ENCODE measurements around the gene HOXD11.

HOXD11 gene

GRCh38 chr2:176094349-176094748 lies 12.7 kb upstream of the HOXD11 start:
- no peak for DNase-seq

DNA sequence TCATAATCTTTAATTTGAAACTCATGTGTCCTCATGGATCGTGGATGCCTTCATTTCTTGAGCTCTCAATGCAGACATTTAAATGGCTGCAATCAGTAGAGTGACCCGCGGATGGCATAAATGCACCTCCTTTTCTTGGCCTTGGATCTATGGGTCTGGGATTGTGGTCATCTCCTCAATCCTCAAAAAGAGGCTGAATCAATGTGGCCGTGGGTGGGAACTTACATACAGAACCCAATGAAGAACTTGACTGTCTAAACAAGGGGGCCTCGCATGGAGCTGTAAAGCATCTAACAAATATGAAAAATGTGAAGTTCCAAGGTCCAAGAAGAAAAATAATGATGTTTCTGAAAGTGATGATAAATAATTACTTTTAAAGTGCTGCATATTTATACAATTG lies 11.7 kb upstream of the HOXD11 start:
- no peak for DNase-seq

GRCh38 chr2:176096243-176096985 lies 10.7 kb upstream of the HOXD11 start:
- DNase-seq = no peak

GRCh38 chr2:176096986-176097819 lies 9.9 kb upstream of the HOXD11 start:
- DNase-seq = no peak

- DNase-seq = no peak
Measured at GRCh38 chr2:176097820-176098365, 9.2 kb upstream of the HOXD11 start.

GRCh38 chr2:176098366-176099158 lies 8.5 kb upstream of the HOXD11 start:
- no peak for DNase-seq

DNA sequence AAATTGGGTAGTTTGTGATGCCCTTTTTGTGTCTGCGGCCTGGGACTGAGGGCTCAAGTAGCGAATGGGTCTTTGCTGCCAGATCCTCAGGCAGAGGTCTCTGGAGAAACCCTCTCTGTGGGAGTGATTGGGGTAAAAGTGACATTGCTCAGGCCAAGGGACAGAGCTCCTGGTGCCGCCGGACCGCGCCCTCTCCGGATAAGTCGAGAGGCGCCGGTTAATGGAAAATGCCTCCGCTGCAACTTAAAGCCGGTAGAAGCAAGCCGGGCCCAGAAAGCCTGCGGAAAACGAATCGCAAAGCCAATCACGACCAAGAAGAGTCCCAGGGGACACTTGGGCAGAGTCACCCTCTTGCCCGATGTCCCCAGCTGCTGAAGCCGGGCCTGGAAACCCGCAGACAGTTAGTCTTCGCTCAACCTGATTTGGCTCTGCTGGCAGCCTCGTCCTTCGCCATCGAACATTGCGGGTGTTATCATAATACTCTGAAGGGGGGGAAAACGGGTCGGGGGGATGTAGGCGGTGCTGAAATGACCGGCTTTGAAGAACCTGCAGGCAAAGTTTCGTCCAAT lies 7.8 kb upstream of the HOXD11 start:
- no peak for DNase-seq

GRCh38 chr2:176099728-176100546 lies 7.1 kb upstream of the HOXD11 start, which contains the start of gene HOXD12:
HOXD12 (plus strand) TSS chr2:176099795; CDS start chr2:176099802, 7 bp downstream.
- DNase-seq = no peak

DNA sequence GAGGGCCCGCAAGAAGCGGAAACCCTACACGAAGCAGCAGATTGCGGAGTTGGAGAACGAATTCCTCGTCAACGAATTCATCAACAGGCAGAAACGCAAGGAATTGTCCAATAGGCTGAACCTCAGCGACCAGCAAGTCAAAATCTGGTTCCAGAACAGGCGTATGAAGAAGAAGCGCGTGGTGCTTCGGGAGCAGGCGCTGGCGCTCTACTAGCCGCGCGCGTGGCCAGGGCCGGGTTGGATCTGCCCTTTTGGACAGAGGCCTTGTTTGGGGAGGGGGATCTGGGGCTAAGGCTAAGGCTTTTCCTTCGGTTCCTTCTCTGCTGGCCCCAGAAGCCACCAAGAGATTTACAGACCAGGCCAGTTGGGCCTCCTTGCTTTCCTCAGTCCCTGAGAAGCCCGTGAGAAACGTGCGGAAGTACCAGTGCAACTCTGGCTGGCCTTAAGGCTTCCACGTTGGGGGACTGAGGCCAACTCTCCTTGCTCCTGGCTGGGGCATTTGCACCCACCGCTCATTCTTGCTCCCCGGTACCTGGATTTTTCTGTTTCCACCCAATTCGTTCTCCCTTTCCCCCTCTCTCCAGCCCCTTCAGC lies 6.4 kb upstream of the HOXD11 start:
- DNase-seq = no peak

DNA sequence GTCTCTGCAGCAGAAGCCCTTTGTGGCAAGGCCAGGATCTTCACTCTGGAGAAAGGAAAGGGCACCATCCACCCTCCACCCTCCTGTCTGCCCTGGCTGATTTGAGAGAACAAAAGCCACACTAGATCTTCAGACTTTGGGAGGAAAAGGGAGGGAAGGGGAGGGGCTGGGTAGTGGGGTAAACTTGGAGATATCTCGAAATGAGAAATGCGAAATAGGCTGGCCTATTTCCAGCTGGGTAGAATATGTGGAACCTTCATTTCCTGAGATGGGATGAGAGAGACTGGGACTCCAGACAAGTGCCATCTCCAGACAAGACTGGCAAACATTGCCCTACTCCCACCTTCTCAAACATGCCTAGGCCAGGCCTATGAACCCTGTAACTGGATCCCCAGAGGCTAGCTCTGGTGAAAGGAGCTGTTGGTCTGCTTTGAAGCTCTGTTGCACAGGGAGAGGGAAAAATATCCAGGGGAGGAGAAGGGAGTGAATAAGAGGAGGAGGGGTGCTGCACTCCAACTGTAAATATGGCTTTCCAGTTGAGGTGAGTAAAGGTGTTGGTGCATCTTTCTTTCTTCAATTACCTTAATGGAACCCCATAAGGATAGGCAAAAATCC lies 5.8 kb upstream of the HOXD11 start:
- DNase-seq = no peak

- no peak for DNase-seq
Measured at GRCh38 chr2:176101842-176102241, 5.2 kb upstream of the HOXD11 start.

GRCh38 chr2:176102309-176102866 lies 4.7 kb upstream of the HOXD11 start:
- no peak for DNase-seq

DNA sequence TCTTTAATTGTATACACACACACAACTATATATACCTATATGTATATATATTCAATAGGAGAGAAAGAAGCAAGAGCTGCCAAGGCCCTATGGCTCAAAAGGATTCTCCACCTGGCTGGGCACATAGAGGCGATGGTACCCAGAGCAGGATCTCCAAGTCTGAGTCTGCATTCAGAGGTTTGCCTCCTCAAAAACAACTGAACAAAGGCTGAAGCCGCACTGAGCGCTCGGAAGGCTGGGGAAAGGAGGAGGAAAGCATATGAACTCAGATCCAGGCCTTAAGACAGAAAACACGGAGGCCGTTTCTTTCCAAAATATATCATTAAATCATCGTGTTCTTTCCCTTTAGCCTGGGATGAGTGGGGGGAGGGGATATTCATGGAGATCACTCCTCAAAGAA lies 3.9 kb upstream of the HOXD11 start:
- DNase-seq = no peak

DNA sequence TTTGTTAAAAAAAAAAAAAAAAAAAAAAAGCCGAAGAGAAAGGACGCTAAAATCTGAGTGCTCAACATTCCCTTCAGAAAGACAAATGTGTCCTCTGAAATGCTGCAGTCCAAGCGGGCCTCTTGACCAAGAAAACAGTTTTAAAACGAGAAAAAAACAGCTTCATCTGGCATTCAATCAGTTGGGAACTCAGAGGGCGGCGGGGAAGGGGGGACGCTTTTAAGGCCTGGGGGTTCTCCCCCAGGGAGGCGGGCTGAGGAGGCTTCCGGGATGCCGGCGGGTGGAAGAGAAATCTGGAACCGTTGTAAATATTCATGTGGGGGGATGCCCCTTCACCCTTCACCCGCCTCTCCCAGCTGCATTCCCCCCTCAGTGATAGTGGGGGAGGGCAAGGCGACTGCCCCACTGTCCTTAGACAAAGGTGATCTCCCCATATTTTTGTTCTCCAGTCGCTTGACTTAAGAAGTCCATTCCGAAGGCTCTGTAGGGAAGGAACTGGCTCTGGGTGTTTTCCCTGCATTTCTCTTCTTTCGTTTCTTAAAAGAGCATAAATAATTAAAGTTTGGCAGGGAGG lies 3.3 kb upstream of the HOXD11 start:
- no peak for DNase-seq

DNA sequence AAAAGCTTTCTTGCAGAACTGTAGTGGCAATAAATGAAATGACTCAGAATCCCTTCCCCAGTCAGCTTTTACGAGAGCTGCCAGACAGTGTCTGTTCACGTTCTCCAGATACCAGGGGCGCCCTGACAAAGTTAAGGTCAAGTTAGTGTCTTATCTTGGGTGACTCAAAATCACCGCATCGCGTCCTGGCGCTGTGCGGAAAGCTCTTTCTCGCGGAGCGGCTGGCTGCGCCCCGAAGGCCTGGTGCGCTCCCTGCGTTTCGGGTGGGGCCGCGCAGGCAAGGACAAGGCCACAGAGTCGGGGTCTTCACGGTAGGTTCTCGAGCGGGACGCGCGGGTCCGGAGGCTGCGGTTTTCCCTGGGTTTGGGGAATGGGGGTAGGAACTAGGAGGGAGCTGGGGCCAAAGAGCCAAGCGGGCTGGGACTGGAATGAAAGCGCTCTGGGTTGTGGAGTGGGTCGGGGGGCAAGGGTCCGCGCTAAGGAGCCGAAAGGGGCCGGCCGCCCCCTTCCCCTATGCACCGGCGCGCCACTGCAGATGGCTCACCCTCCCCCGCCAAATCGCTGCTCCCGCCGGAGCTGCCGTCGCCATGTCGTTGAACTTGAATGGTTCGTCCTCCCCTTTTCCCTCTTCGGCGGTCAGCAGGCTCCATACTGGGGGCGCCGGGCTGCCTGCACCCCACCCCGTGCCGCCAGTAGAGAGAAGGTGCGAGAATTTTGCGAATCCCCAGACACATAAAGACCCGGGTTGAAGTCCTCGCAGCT lies 2.6 kb upstream of the HOXD11 start:
- DNase-seq = no peak

DNA sequence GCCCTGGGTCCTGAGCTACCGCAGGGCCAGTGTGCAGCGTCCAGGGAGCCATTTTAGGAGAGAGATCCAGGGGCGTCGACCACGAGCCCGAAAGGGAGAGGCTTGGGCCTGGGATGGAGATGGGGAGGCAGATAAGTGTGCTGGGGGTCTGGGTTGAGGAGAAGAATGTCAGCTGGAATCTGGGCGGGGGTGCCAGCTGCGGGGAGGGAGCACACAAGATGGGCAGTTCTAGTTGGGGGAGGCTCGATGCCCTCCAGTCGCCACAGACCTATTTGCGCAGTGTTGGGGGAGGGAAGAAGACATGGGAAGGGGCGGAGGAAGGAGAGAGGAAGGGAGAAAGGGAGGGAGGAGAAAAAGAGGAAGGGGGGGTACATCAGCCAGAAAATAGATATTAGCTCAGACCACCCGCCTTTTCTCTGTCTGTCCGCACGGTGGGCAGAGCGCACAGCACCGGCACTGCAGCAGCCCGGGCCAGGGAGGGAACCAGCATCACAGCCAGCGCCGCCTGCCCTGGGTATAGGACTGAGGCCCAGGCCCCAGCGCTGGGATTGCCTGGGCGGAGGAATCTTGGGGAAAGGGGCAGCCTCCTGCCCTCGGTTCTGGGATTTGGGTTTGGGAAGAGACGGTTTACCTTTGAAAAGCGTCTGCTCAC lies 1.9 kb upstream of the HOXD11 start:
- no peak for DNase-seq

- DNase-seq = no peak
Measured at GRCh38 chr2:176105730-176106580, 1.1 kb upstream of the HOXD11 start.

DNA sequence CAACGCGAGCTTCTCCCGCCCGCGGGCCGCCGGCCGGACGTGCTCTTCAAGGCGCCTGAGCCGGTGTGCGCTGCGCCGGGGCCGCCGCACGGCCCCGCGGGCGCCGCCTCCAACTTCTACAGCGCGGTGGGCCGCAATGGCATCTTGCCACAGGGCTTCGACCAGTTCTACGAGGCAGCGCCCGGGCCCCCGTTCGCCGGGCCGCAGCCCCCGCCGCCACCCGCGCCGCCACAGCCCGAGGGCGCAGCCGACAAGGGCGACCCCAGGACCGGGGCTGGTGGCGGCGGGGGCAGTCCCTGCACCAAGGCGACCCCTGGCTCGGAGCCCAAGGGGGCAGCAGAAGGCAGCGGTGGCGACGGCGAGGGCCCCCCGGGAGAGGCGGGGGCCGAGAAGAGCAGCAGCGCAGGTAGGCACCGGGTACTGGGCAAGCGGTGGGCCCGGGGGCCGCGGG lies 676 bp downstream of the HOXD11 start:
- no peak for DNase-seq
